ENCODE data around the gene DUSP22. TPM values are rescaled to one million over a fixed set of nuclear protein-coding genes. Genes with fewer than 3 reads are reported as not detected.

Gene DUSP22
- total RNA-seq, 4 donors from 2014 or later, result 35.4 to 213 (median 49.5) TPM

DNA sequence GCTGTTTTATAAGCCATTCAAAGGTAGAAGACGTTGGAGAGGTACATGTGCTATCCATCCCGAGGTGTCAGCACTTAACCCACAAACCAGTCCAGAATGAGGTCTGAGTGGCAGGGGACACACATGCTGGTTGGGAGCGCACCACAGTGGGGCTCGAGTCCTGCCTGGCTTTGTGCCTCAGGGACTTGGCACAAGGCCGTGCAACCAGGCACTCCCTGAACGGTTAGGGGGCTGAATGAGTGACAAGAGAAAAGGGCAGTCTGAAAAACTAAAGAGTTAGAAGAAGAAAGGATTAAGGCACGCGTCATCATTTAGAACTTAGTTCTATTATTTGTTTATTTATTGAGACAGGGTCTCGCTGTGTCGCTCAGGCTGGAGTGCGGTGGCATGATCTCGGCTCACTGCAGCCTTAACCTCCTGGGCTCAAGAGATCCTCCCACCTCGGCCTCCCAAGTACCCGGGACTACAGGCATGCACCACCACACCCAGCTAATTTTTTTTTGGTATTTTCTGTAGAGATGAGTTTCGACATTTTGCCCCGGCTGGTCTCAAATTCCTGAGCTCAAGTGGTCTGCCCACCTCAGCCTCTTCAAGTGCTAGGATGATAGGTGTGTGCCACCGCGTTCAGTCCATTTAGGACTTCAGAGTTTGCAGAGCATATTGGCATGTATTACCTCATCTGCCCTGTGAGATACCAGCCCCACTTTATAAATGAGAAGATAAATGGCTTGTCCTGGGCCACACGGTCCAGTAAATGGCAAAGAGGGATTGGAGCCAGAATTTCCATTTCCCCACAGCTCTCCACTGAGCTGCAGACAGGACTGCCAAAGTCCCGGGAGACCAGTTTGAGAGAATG, 51.9 kb downstream of the DUSP22 start:
- no peaks in the 10 kb centered on the region for H3K9me3 ChIP-seq
- H3K27me3 ChIP-seq, result no peaks in the 10 kb centered on the region
- H3K27ac ChIP-seq, result no peak overlapping the region
- intact Hi-C loops (cut with DNase I; ENCODE audit: low total_unique reads), result no loop called here
- H3K4me1 ChIP-seq, result no peaks in the 10 kb centered on the region
- in situ Hi-C loops (cut with MboI; ENCODE audit: low pct_ligation_motif_present in 1 of 4, low pct_unique_long_range_greater_than_20kb in 1 of 4, low sequenced_read_pairs in 3 of 4), result no loop called here
- no peak overlapping the region for H3K4me3 ChIP-seq
- 90 to 91% methylated on average over 17 to 20 of the region's 20 CpGs for WGBS, 2 donors (ENCODE audit: low coverage in 1 of 2)
- H3K36me3 ChIP-seq, result peaks cover 0 to 4% (median 0%) of the 10 kb centered on the region in 4 donors
- no peak for DNase-seq
- TF ChIP-seq POLR2A (IDR thresholded peaks at IDR 0.05) (no peak), POLR2AphosphoS5 (IDR thresholded peaks at IDR 0.05) (no peak), EP300 (IDR thresholded peaks at IDR 0.05; ENCODE audit: low read depth) (no peak)
- TF ChIP-seq, protein P1, sequence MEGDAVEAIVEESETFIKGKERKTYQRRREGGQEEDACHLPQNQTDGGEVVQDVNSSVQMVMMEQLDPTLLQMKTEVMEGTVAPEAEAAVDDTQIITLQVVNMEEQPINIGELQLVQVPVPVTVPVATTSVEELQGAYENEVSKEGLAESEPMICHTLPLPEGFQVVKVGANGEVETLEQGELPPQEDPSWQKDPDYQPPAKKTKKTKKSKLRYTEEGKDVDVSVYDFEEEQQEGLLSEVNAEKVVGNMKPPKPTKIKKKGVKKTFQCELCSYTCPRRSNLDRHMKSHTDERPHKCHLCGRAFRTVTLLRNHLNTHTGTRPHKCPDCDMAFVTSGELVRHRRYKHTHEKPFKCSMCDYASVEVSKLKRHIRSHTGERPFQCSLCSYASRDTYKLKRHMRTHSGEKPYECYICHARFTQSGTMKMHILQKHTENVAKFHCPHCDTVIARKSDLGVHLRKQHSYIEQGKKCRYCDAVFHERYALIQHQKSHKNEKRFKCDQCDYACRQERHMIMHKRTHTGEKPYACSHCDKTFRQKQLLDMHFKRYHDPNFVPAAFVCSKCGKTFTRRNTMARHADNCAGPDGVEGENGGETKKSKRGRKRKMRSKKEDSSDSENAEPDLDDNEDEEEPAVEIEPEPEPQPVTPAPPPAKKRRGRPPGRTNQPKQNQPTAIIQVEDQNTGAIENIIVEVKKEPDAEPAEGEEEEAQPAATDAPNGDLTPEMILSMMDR (IDR thresholded peaks at IDR 0.05), result no peak

DNA sequence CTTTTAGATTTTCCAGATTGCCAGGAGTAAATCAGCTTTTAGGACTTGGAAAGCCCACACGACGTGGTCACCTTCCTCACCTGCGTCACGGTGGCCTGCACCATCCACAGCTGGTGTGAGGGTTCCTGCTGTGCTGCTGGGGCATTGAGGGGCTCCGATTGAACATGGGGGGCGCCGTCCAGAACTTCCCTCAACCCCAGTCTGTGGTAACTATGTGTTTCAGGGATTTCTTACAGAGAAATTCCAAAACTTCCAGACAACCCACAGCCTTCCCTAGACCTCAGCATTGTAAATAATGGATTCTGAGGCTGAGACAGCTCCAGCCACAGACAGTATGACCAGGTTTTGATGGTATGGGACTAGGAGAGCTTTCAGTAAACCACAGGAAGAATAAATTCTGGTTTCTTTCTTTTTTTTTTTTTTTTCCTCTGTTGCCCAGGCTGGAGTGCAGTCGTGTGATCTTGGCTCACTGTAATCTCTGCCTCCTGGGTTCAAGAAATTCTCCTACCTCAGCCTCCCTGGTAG, 52.6 kb downstream of the DUSP22 start:
- no peak for DNase-seq
- H3K9me3 ChIP-seq, result no peaks in the 10 kb centered on the region
- H3K4me1 ChIP-seq, result no peaks in the 10 kb centered on the region
- no peak for TF ChIP-seq POLR2AphosphoS5 (IDR thresholded peaks at IDR 0.05)
- TF ChIP-seq, protein P1 (IDR thresholded peaks at IDR 0.05), result no peak
- no peak for TF ChIP-seq EP300 (IDR thresholded peaks at IDR 0.05; ENCODE audit: low read depth)
- no peak for TF ChIP-seq POLR2A (IDR thresholded peaks at IDR 0.05)
- no peaks in the 10 kb centered on the region for H3K27me3 ChIP-seq
- H3K36me3 ChIP-seq, result peaks cover 0 to 4% (median 0%) of the 10 kb centered on the region in 4 donors
- WGBS, 2 donors (ENCODE audit: low coverage in 1 of 2), result 60 to 75% methylated on average over 1 to 8 of the region's 8 CpGs
- in situ Hi-C loops (cut with MboI; ENCODE audit: low pct_ligation_motif_present in 1 of 4, low pct_unique_long_range_greater_than_20kb in 1 of 4, low sequenced_read_pairs in 3 of 4) (no loop called here), intact Hi-C loops (cut with DNase I; ENCODE audit: low total_unique reads) (no loop called here)
- H3K27ac ChIP-seq, result no peak overlapping the region
- H3K4me3 ChIP-seq, result no peak overlapping the region

DNA sequence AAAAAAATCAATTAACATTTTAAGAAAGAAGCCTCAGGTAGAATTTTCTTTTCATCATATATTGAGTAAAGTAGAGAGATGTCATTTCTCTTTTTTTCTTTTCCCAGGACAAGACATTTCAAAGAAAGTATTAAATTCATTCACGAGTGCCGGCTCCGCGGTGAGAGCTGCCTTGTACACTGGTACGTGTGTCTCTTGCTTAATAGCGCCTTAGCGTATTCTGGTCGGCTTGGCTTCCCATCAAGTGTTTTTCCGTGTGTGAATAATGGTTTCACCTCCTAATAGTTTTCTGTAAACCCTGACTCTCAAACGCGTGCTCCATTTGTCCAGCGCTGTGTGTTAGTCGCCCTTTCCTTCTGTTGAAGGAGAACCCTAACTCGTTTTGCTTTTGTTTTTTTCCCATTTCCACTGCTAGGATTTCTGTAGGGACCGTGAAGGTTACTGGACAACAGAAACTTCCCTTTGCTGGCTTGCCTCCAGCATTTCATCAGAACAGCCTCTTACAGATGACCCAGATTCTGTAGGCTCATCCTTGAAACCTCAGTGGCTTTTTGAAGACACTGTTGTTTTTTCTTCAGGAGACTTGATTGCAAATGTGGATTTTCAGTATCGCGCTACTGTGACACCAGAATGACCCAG, 53.6 kb downstream of the DUSP22 start:
- in situ Hi-C loops (cut with MboI; ENCODE audit: low pct_ligation_motif_present in 1 of 4, low pct_unique_long_range_greater_than_20kb in 1 of 4, low sequenced_read_pairs in 3 of 4), result no loop called here
- WGBS, 2 donors (ENCODE audit: low coverage in 1 of 2), result 88 to 93% methylated on average over 17 of the region's 17 CpGs
- no peaks in the 10 kb centered on the region for H3K9me3 ChIP-seq
- intact Hi-C loops (cut with DNase I; ENCODE audit: low total_unique reads), result no loop called here
- no peak overlapping the region for H3K27ac ChIP-seq
- no peaks in the 10 kb centered on the region for H3K4me1 ChIP-seq
- H3K36me3 ChIP-seq, result peaks cover 0 to 4% (median 0%) of the 10 kb centered on the region in 4 donors
- H3K4me3 ChIP-seq, result no peak overlapping the region
- DNase-seq, result no peak
- no peaks in the 10 kb centered on the region for H3K27me3 ChIP-seq
- TF ChIP-seq POLR2A (IDR thresholded peaks at IDR 0.05) (no peak), POLR2AphosphoS5 (IDR thresholded peaks at IDR 0.05) (no peak), EP300 (IDR thresholded peaks at IDR 0.05; ENCODE audit: low read depth) (no peak)
- TF ChIP-seq, protein P1 (IDR thresholded peaks at IDR 0.05), result no peak

DNA sequence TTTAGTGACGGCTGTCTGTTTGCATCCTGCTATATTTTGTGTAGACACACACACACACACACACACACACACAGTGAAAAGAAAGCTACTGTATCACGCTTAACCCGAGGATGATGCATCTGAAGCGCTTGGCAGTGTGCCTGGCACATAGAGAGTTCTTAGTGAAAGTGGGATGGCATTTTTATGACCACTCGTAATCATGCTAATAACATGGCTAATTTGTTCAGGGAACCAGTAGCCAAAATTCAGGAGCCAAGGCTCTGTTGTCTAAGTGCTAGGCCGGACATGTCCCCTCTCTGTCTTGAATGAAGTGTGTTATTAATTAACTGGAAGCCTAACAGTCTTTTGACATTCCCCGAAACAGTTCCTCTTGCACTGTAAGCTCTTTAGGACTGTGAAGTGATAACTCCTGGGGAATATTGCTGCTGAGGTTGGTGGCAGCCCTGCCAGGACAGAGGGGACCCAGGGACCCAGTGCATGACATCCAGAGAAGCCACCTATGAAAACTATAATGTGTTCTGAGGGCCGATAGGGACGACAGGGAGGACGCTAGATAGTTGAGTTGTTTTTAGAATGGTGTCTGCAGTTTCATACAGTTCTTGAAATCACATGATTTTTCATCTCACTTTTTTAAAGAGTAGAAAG, 54.2 kb downstream of the DUSP22 start:
- in situ Hi-C loops (cut with MboI; ENCODE audit: low pct_ligation_motif_present in 1 of 4, low pct_unique_long_range_greater_than_20kb in 1 of 4, low sequenced_read_pairs in 3 of 4), result no loop called here
- DNase-seq, result no peak
- H3K27ac ChIP-seq, result no peak overlapping the region
- 77 to 80% methylated on average over 9 to 10 of the region's 10 CpGs for WGBS, 2 donors (ENCODE audit: low coverage in 1 of 2)
- peaks cover 0 to 4% (median 0%) of the 10 kb centered on the region in 4 donors for H3K36me3 ChIP-seq
- intact Hi-C loops (cut with DNase I; ENCODE audit: low total_unique reads), result no loop called here
- TF ChIP-seq POLR2AphosphoS5 (IDR thresholded peaks at IDR 0.05) (no peak), EP300 (IDR thresholded peaks at IDR 0.05; ENCODE audit: low read depth) (no peak), POLR2A (IDR thresholded peaks at IDR 0.05) (no peak)
- TF ChIP-seq, protein P1 (IDR thresholded peaks at IDR 0.05), result no peak
- H3K27me3 ChIP-seq, result no peaks in the 10 kb centered on the region
- no peaks in the 10 kb centered on the region for H3K4me1 ChIP-seq
- no peaks in the 10 kb centered on the region for H3K9me3 ChIP-seq
- H3K4me3 ChIP-seq, result no peak overlapping the region
